ENCODE results near the gene BICC1.
"Not testable (repeated sequence)": the region's sequence is repeated elsewhere in the genome, so short reads cannot be mapped to it uniquely, and the experiment has no call there.

The BICC1 gene

DNA sequence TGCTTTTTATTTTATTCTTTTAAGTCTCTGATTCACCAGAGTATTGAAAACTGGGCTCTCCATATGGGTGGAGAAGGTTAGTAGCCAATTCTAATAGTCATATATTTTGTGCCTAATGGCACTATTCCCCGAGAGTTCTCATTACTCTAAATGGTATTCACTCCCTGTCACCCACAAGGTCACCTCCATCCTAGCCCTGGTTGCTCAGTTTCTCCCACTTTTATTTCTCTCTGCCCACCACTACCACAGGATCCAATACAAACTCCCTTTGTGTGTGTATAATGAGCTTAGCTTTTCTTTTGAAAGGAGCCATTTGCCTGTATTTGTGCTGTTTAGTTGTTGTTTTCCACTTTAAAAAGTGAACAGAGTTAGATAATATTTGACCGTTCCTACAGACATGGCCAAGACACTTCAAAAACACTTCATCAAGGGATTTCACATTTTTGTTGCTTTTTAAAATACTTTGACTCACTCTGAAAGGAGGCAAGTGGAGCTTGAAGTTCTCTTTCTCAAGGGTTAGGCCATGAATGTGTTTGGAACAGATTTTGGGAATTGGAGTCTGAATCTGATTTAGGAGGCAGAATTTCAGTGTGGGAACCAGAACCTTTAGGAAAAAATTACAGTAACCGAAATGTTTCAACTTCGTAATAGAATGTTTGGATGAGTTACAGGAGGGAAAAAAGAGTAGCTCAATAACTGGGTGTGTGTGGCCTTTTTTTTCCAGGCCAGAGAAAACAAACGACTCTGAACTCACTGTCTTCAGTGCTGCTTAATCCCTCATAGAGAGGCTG, 321.3 kb downstream of the BICC1 start:
- DNase-seq: no peak

DNA sequence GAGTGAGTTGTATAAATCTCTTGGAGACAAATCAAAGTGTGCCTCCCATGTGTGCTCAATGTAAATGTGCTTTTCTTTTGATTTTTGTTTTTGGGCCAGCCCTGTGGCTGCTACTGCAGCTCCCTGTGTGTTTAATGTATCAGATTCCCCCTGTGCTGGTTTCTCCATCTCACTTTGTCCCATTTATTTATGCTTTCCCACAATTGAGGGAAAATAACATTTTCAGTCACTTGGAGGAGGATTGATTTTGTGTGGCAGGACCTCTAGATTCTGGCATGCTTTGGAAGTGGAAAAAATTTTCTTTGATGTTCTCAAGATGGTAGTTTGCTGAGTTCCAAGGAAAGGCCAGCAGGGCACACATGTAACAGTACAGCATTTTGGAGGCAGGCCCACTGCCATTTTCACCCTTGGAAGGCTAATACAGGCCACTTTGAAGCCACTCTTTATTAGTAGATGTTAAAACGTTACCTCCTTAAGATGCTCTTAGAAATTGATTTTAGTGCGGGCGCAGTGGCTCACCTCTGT, 323.6 kb downstream of the BICC1 start:
- DNase-seq: no peak

DNA sequence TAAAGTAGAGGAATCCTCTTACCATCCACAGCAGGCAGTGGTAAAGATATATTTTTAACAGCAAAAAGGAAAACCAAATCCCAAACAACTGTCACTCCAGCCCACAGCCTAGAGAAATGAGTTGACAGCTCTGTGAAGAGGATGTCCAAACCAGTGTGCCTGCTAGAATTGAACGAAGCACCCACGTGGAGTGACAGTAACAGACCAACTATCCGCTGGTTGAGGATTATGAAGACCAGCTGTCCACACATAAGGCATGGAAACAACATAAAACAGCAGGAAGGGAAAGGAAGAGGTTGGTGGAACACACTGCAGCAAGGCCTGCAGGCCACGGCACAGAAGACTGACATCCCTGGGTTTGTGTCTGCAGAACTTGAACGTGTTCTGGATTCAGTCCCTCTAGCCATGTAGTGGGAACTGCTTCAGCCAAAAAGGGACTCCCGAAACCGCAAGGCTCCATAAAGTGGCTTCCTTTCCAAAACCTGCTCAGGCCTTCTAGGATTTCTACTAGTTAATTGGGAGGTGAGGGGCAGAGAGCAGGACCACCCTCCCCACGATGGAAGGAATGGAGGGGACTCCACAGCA, 324.4 kb downstream of the BICC1 start:
- no peak for DNase-seq

DNA sequence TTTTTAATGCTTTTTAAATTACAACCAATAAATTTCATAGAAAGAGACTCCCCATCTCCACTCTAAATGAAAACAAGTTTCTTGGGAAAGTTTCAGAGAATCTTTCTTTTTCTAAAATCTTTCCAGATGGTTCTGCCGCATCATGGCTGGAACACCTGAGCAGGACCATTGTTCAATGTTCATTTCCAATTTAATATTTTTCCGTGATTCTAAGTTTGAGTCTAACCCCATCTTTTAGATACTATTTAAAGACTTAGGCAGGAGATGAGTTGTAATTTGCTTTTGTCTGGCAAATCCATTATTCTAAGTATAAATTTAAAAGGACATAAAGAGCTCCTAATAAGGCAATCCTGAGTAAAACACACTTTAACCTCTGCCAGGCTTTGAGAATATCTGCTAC, 325.2 kb downstream of the BICC1 start:
- DNase-seq: no peak

DNA sequence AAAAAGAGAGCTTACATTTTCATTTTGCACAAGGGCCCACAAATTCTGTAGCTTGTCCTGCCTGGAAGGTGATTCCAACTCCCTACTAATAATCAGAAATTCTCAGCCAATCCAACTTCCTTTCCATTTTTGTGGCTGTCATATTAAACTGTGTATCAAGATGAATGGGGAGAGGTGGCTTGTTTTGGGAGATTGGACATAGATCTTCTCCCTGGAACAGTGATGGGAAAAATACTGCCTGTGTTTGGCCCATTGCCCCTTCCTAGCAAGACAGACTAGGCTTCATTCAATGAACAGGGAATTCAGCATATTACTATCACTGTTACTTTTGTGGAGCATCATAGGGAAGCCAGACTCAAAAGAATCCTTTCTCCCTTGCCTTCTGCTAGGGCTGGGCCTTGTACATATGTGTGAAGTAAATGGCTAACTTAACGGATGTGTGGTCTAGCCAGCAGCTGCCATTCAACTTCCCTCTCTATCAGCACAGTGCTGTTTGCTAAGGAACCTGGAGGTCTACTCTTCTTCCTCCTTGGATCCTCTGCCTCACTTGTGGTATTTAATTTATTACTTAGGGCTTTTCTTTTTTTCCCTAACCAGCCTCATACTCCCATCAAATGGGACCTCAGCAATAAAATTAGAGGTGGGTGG, 326.0 kb downstream of the BICC1 start:
- DNase-seq: no peak

DNA sequence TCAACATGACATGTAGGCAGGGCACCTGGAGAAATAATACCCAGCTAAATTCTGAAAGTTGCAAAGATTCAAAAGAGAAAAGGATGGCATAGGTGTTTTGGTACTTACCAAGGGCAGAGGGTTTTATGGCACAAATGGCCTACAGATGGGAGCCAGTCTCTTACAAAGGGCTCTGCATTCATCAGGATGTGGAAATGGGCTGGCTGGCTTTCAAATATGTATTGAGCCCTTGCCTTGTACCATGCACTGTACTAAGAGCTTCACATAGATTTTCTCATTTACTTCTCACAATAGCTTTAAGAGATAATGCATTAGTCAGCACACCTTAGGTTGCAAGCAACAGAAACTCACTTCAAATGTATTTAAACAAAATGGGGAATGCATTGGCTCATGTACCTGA, 327.1 kb downstream of the BICC1 start:
- DNase-seq: no peak

DNA sequence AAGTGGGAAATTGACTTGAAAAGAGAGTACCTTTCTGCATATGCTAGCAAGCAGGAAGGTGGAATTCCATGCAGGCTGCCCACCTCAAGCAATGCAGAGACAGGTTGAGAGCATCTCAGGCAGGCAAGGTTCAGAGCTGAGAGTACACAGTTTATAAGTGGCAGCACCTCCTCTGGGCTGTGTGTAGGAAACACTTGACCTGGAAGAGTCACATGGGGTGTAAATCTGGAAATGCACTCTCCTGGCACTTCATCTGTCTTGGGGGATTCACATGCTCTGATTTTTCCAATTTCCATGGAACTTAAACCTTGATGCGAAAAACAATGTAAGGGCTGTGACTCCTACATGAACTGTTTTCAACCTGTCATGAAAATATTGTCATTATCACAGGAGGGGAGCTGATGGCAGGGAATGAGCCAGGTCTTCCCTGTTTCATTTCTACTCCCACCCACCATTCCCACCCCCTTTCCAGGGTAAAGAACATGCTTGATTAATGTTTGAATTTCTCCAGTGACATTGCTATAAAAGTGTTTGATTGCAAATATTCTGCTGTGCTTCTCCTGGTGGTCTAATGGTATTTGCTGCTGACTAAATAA, 328.3 kb downstream of the BICC1 start:
- DNase-seq: no peak

DNA sequence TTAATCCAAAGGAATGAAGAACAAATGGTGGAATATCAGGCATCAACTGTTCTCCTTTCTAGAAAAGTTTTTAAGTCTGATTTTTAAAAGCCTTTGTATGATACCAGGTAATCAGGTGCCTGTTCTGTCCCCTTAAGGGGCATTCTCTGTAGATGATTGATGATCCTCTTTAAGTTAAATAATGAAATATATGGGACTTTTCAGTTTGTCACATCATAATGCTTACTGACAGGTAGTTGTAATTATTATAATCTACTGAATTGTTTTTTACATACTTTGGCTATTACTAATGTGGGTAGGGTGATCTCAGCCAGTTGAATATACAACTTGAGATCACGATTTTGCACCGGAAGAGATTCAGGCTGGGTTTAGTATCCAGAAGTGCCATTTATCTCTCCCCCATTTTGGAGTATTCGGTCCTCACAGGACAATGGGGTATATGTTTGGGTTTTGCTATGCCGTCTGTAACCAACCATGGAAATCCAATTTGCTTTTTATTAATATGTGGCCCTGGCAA, 330.2 kb downstream of the BICC1 start:
- no peak for DNase-seq

DNA sequence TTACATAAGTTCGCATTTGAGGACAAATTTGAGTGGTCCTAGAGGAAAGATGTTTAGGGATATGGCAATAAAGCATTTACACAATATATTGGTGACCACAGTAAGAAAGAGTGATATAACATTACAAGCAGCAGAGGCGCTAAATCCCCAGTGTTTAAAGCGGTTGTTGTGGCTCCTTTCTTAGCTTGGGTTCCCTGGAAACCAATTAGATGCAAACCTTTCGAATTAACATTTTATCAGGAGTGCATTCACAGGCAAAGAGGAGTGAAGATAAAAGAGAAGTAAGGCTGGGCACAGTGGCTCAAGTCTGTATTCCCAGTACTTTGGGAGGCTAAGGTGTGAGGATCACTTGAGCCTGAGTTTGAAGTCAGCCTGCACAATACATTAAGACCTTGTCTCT, 331.1 kb downstream of the BICC1 start:
- no peak for DNase-seq

DNA sequence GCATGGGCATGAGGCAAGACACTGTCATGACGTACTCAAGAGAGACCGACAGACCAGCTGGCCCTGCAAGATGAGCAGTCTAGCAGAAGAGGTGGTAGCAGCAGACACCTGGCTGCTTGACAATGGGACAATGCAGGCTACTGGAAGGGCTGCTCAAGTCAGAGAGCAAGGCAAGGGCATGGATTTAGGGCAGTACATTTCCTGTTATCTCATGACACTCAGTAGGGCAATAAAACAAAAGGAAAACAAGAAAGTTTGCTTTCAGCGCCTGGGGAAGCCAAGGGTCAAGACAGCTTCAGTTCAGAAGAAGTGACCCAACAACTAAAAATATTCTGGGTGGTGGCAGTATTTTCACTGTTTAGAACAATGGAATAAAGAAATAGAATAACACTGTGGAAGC, 332.0 kb downstream of the BICC1 start:
- DNase-seq: no peak

DNA sequence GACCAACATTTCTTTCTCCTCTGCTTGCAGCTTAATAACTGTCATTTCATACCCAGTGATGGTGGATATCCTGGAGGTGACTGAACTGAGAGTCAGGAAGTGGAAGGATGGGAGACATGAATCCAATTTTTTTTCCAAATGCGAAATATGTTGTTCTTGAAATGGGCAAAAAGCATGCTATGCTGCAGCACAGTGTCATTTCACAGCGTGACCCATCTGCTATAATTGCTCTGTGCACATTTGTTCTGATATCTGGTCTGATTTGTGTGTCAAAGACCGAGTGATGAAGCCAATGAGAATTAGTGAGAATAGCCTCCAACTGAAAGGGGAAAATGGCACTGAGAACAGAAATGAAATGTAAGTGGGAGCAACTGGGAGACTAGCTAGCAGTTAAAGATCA, 334.2 kb downstream of the BICC1 start:
- no peak for DNase-seq

DNA sequence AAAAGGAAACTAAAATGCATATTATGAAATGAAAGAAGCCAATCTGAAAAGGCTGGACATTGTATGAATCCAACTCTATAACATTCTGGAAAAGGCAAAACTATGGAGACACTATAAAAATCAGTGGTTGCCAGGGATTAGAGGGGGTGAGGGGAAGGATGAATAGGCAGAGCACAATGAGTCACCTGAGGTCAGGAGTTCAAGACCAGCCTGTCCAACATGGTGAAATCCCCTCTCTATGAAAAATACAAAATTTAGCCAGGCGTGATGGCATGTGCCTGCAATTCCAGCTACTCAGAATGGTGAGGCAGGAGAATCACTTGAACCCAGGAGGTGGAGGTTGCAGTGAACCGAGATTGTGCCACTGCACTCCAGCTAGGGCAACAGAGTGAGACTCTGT, 338.9 kb downstream of the BICC1 start:
- DNase-seq: no peak

DNA sequence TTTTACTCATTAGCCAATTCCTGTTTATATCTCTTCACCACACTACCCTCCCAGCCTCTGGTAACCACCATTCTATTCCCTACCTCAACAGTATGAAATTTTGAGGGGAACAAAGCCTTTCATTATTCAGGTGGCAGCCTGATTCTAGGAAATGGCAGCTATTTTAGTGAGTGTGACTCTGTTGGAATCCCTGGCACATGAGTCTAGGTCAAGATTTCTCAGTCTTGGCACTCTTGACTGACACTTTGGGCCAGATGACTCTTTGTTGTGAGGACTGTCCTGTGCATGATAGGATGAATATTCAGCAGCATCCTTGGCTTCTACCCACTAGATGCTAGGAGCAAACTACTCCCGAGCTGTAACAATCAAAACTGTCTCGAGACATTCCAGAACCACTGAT, 341.0 kb downstream of the BICC1 start:
- no peak for DNase-seq

DNA sequence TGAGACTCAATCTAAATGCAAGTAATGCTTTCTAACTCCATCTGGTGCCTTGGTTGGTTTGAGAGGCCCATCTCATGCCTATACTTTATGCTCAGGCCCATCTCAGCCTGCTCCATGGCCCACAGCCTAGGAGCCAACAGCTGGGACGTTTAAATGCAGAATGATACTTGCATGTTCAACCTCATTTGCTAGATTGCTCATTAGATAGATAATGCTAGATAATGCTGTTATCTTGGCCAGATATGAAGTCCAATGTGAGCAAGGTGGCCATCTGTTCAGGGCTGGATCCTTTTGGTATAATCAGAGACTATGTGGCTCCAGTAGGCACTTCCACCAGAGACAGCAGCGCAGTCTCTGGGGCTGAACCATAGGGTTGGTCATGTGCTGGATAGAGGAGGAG, 342.1 kb downstream of the BICC1 start:
- no peak for DNase-seq

DNA sequence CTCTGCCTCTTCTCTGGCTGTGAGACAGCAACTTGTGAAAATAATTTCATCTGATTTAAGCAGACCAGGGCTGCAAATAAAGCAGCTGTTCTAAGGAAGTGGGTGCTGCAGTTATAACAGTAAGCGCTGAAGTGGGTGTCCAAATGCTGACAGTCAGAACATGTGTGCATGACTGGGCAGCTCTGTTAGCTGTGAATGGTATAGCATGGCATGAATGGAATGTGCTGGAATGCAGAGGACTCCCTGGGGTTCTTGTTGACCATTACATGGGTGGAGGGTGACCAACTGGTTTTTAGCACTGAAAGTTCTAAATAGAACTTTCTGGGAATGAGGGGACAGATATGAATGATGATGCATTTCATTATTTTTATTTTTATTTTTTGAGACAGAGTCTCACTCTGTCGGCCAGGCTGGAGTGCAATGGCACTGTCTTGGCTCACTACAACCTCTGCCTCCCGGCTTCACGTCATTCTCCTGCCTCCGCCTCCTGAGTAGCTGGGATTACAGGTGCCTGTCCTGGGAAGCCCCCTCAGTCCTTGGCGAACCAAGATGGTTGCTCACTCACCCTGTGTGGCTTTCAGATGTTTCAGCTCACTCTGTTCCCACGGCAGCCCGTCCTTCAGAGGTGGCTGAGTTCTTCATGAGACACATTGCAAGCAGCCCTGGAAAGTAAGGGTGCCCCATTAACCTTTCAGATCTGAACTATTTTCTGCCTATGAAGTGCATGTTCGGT, 344.0 kb downstream of the BICC1 start:
- DNase-seq: no peak

DNA sequence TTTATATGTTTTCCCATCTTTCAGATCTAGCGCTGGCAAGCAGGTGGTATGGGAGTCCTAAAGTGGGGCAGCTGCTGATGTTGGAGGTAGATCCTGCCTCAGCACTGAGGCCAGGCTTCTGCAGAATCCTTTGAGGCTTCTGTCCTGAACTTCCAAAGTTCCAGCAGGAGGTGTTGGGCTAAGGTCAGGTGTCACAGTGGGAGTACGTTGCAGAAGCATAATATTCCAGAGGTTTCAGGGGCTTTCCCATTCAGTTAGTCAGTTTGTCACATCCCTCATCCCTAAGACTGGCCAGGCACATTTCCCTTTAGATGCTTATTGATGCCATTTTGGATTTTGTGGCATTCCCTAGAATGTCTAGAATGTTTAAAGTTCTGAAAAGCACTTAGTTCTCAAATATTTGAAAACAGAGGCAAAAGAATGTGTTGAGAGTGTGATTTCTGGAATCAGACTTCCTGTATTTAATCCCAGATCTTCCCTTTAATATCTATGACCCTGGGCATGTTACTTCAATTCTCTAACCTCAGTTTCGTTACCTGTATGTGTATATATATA, 344.7 kb downstream of the BICC1 start:
- DNase-seq: no peak

DNA sequence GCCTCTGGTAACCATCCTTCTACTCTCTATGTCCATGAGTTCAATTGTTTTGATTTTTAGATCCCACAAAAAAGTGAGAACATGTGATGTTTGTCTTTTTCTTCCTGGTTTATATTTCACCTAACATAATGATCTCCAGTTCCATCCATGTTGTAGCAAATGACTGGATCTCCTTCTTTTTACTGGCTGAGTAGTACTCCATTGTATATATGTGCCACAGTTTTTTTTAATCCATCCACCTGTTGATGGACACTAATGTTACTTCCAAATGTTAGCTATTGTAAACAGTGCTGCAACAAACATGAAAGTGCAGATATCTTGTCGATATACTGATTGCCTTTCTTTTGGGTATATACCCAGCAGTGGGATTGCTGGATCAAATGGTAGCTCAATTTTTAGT, 345.5 kb downstream of the BICC1 start:
- not testable (repeated sequence) for DNase-seq

DNA sequence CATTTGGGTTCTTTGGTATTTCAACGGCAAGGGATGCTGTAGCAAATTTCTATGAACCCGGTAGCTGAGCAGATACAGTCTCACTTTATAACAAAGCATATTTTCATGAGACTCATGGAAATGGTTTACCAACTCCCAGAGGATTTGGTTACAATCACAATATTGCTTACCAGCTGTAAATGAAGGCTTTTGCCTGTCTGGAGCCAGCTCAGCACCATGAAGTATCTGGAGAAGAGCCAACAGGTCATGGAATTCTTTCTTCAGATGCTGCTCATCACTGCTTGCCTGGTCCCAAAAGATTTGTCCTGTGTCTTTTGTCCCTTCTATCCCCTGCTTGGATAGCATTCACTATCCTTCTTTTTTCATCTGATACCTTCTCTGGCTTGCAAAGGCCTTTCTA, 346.9 kb downstream of the BICC1 start:
- no peak for DNase-seq

DNA sequence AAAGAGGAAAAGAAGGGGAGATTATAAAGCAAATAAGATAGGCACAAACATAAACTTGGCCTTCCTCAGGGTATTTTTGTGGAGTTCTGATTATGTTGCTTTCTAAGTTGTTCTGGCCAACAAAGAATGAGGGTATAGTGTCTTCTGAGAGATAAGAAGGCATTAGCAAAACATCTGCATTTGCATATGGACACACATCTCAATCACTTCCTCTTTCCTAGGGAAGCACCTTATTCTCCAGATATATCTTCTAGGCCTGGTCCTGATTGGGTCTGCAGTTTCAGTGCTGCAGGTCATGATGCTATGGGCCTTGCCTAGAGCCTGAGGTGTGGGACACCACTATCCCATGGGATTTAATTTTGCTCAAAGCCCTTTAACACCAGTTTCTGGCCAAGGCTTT, 355.0 kb downstream of the BICC1 start:
- DNase-seq: no peak

DNA sequence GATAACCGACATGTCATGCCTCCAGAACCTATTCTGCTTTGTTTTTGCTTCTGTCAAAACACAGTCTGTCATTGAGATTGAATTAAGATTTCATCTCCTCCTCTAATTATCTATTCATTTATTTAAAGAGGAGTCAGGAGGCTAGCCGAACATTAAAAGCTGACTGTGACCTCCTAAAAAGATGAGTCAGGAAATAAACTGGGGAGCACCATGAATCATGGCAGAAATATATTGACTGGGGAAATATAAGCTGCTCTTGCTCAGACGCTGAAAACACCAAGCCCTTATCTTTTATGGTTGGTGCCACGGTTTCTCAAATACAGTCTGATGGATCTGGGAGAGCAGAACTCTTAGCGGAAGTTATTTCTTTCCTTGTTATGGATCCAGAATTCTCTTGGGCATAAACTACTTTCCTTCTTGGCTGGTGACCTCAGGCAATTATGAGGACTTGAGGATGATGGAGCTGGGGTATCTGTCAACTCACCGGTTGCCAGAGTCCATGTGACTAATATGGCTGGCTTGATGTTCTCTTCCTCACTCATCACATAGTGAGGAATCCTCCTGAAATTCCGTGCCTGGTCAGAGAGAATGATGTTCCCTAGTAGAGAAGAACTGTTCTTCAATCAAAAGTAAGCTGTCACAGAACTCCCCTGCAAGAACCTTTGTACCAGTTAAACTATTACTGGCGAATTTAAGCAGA, 356.2 kb downstream of the BICC1 start:
- DNase-seq: no peak

DNA sequence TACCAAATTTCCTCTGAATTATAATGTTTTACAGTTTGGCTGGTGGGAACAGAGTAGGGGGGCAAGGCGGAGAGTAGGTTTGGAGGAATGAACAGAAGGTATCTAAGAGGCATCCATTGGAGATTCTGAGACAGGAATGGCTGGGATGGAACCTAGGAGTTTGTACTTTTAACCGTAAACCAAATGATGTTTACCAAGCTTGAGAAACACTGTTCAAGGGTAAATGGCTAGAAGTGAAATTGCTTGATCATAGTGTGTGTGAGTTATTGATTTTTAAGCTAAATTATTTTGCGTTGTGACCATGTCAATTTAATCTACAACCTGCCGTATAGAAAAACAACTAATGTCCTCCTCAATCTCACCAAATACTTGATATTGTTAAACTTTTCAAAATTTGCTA, 357.4 kb downstream of the BICC1 start:
- no peak for DNase-seq

DNA sequence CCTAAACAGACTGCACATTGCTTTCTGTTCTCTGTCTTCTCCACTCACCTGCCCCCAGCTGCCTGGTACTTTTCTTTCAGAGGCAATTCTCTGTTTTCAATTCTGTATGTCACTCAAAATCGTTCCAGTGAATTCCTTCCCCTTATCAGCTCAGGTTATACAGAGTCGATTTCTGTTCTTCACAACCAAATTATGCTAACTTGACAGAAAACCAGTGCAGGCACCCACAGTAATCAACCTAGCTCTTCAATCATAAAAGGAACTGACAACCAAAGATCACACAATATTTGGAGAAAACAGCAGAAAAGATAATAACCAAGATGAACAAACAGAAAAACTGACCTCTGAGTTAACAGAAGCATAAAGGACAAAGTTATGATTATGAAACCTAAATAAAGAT, 360.5 kb downstream of the BICC1 start:
- no peak for DNase-seq
